Stimulated activated CD8-positive, alpha-beta memory T cell treated with anti-CD3 and anti-CD28 coated beads, Interleukin-4, amount 100 ng/mL, for 4 hours (primary cell): ENCODE measurements around the gene FOSL2.

ENCODE experiments used
- DNase-seq, 2 donors: peaks; one replicate each; pipeline ENCODE4 v3.0.0-alpha.2; 2020; ENCODE audit warnings: low read depth in 2 of 2, low spot score in 1 of 2

Gene FOSL2

GRCh38 chr2:28392297-28393113, at the start of gene FOSL2:
Gene FOSL2, plus strand, starts transcription at chr2:28392858. Its CDS starts 863 bp downstream, at chr2:28393721.
- peak; percentile 75 to 89 for DNase-seq

- no peak for DNase-seq
Measured at GRCh38 chr2:28343184-28343942, 49.3 kb upstream of the FOSL2 start.

DNA sequence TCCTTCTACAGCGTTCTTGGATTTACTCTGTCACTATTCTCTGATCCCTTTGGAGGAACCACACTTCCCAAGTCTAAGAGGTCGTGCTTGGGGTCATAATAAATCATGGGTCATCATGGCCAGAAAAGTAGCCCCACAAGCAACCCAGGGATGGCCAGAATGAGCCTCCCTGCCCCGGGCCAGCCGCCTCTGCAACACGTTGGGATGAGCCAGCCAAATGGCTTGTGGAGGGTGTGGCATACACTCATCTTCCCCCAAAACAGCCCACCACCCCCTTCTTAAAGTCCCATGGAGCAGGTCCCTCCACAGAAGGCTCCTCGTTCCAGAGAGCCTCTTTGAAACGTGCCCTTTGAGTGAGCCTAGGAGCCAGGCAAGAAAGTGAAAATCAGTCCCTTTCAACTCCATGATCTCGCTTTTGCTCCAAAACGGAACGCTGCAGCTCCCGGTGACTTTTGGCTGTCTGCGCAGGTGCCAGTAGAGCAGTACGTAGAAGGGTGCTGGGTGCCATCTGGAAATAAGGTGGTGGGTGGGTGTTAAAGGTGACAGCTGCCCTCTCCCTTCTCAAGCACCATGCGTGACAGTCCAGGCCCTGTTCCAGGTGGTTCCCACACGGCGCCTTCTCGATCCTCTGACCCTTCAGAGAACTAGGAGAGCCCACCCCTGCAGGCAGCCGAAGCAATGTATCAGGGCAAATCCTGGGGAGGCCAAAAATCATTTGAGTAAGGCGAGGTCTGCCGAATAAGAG, 48.5 kb upstream of the FOSL2 start:
- DNase-seq: no peak

- DNase-seq: no peak
Measured at GRCh38 chr2:28344756-28345373, 47.8 kb upstream of the FOSL2 start.

GRCh38 chr2:28345619-28346018, 47.0 kb upstream of the FOSL2 start:
- DNase-seq: no peak

DNA sequence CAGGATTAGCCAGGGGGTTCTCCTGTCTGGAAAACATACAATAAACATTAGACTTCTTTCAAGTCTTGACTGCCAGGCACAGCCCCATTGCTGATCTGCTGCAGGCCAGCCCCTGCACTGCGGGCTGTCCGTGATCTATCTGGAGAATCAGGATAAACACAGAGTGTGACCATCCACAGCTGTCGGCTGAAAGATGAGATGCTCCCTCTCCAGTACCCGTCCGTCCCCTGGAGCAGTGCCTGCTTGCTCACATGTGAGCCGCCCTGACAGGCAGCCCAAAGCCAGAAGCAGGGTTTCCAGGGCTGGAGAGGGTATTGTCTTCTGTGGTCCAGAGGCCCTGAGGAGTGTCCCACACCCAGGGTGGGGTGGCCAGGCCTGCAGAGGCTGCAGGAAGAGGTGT, 46.1 kb upstream of the FOSL2 start:
- no peak for DNase-seq

DNA sequence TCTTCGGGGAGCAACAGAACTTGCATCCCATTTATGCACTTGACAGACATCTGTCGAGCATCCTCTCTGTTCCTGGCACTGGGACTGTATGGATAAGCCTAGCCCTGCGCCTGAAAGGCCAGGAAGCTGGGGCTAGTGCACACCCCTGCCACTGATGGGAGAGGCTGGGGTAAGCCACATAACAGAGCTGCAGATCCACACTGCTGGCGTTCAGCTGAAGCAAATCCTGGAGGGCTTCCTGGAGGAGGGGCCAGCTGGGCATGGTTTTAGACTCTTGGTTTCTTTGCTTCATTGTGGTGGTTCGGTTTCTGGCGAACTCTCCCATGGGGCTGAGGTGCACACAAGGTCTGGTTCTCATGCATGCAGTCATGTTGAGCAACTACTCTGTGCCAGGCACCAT, 45.5 kb upstream of the FOSL2 start:
- no peak for DNase-seq

- DNase-seq: no peak
Measured at GRCh38 chr2:28347596-28347995, 45.1 kb upstream of the FOSL2 start.

GRCh38 chr2:28348149-28348567, 44.5 kb upstream of the FOSL2 start:
- peak in 1 of 2 donors; percentile 34 for DNase-seq

DNA sequence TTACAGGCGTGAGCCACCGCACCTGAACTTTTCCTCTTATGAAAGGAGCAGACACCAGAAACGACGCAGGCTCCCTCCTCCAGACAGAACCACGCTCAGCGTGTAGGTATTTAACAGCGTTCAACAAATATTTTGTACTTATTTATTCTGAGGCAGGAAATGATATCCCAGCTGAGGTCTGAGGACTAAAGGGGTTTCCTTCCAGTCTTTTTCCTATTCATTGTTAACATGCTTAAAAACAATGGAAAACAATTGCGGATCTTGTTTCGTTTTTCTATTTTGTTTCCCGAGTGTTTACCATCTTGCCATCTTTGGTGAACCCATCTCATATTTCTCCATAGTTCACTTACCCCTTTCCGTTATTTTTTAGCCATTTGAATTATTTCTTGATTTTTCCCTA, 43.7 kb upstream of the FOSL2 start:
- DNase-seq: no peak

DNA sequence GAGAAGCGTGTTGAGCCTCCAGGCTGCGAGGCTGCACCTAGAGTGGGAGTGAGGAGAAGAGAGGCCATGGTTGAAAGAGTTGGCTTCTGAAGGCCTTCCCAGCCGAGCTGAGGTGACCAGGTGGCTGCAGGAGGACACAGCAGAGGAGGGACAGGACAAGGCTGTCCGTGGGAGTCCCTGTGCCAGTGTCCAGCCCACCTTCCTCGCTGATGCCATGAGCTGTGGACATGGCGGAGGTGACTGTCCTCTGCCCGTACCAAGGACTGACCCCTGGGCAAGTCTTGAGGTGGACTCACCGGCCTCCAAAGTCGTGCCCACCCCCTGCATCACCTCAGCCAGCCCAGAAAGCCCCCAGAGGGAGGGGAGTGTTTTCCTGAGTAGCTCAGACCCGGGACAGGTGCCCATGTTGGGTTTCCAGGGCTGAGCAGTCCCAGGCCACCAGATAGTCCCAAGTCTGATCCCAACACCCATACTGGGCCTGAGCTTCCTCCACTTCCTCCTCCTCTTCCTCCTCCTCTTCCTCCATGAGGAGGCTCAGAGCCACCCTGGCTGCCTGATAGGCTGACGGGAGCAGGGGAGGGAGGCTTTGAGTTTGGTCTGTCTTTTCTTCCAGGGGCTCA, 43.0 kb upstream of the FOSL2 start:
- no peak for DNase-seq

- no peak for DNase-seq
Measured at GRCh38 chr2:28350196-28350595, 42.5 kb upstream of the FOSL2 start.

DNA sequence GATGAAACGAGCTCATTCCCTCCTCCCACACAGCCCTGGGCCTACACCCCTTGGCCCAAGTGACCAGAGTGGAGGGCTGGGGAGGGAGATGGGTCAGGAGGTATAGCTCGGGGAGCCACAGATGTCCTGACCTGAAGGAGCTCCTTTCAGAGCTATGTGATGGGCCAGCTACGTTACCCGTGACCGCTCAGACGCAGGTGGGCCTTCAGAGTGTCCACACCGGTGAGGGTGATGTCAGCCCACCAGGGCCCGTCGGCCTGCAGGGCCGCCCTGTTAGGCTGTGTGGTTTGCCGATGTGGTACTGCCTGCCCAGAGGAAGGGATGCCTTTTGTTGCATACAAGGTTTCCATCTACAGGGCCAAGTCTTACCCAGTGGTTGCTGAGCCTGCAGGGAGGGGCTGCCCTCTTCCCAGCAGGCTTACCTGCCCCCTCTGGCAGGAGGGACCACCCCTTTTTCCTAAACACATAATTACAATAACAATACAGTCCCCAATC, 41.8 kb upstream of the FOSL2 start:
- no peak for DNase-seq

DNA sequence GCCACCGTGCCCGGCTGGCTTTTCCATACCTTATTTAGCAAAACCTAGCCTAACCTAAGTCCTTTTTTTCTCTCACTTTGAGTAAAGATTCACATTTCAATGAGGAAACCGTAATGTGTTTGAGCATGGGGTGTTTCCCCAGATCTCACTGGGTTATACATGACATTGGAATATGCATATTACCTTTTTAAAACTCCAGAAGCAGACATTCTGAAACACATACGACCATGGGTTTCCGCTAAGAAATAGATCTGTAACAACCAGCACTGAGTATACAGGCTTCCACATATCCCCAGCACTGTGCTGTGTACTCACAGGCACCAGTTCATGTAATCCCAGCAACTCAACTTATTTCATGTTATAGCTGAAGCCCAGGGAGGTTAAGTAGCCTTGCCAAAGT, 41.0 kb upstream of the FOSL2 start:
- no peak for DNase-seq

- DNase-seq: no peak
Measured at GRCh38 chr2:28352104-28352503, 40.6 kb upstream of the FOSL2 start.

DNA sequence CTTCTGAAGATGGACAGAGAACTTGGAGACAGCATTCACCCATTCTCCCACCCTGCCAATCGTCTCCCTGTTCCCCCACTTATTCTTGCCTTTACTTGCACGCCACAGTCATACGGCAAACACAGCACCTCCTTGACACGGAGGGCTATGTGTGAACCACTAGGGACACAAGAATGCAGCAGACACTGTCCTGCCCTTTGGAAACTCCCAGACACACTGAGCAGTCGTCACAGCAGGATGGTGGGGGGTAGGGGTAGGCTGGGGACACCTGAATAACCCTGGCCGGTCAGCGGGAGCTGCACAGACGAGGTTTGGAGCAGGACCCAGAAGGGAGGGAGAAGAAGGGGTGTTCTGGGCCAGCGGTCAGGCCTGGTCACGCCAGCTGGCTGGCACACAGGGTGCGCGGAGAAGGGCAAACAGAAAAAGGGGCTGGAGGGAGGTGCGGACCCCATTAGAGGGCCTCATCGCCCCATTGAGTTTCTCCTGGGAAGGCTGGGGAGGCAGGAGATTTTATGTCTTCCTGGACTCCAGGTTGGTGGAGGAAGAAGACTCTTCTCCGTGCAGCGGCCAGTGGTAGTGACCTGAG, 40.0 kb upstream of the FOSL2 start:
- DNase-seq: no peak

DNA sequence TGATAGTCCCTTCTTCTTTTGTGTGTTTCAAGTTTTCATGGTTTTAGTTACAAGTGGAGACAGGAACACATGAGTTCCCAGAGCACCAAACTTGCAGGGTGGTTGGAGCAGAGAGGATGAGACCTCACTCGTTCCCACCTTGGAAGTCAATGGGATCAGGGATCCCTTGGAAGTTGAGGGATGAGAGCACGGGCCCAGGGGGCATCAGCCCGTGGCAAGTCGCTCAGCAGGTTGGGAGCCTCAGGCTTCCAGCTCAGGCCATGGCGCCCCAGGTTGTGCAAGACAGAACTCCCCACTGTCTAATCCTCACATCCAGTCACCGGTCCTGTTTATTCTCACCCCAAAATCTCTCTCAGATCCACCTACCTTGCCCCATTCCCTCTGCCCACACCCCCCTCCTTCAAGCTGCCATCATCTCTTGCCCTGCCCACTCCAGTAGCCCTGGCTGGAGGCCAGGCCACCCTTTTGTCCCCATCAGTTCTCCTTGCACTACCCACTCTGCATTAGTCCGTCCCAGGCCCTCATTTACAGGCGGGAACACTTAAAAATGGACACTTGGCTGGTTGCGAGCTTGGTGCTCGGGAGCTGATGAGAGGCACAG, 37.6 kb upstream of the FOSL2 start:
- DNase-seq: no peak

DNA sequence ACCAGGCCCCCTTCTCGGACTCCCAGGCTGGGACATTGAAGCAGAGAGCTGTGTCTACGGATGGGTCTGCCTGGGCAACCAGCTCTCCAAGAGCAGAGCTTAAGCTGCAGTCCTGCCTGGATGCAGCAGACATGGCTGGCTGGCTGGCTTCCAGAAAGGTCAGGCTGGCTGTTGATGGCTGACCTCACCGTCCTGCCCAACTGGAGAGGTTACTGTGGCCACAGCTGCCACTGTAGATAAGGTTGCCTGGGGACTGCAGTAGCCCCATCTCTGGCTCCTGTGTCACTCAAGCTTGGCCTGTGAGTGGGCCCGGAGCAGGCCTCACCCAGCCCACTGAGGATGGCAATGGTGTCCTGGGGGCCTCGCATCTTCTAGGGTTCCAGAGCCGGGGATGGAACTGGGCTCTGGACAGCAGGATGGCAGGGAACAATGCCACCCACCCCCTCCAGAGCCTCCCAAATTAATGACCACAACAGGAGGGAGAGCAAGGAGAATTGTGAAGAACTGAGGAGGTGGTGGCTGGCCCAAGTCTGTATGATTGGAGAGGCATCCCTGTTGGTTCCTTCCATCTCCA, 37.0 kb upstream of the FOSL2 start:
- DNase-seq: no peak

GRCh38 chr2:28356095-28356911, 36.4 kb upstream of the FOSL2 start:
- DNase-seq: no peak
